Measurements from ENCODE around the gene SH3BP4.

SH3BP4 gene

GRCh38 chr2:234982096-234982834 is 30.4 kb downstream of the SH3BP4 start:
- DNase-seq (ENCODE audit: low read depth): no peak

GRCh38 chr2:234983011-234983726 is 31.4 kb downstream of the SH3BP4 start:
- no peak for DNase-seq (ENCODE audit: low read depth)

GRCh38 chr2:234985608-234986245 is 33.9 kb downstream of the SH3BP4 start:
- no peak for DNase-seq (ENCODE audit: low read depth)

- DNase-seq (ENCODE audit: low read depth): no peak
These were observed 34.6 kb downstream of the SH3BP4 start for GRCh38 chr2:234986390-234986789.

GRCh38 chr2:234986876-234987720 is 35.3 kb downstream of the SH3BP4 start:
- no peak for DNase-seq (ENCODE audit: low read depth)

- DNase-seq (ENCODE audit: low read depth): no peak
These were observed 35.9 kb downstream of the SH3BP4 start for GRCh38 chr2:234987754-234988153.

GRCh38 chr2:234988491-234988890 is 36.7 kb downstream of the SH3BP4 start:
- DNase-seq (ENCODE audit: low read depth): no peak

- DNase-seq (ENCODE audit: low read depth): no peak
These were observed 37.4 kb downstream of the SH3BP4 start for GRCh38 chr2:234989183-234989701.

GRCh38 chr2:234990300-234990699 is 38.5 kb downstream of the SH3BP4 start:
- no peak for DNase-seq (ENCODE audit: low read depth)

- no peak for DNase-seq (ENCODE audit: low read depth)
These were observed 39.5 kb downstream of the SH3BP4 start for GRCh38 chr2:234991290-234991689.

- DNase-seq (ENCODE audit: low read depth): no peak
These were observed 40.0 kb downstream of the SH3BP4 start for GRCh38 chr2:234991793-234992192.

GRCh38 chr2:234992196-234992595 is 40.4 kb downstream of the SH3BP4 start:
- no peak for DNase-seq (ENCODE audit: low read depth)

GRCh38 chr2:234992624-234993349 is 41.0 kb downstream of the SH3BP4 start:
- DNase-seq (ENCODE audit: low read depth): no peak

GRCh38 chr2:234993541-234993981 is 41.7 kb downstream of the SH3BP4 start:
- DNase-seq (ENCODE audit: low read depth): no peak

- DNase-seq (ENCODE audit: low read depth): no peak
These were observed 42.9 kb downstream of the SH3BP4 start for GRCh38 chr2:234994438-234995321.

- no peak for DNase-seq (ENCODE audit: low read depth)
These were observed 43.7 kb downstream of the SH3BP4 start for GRCh38 chr2:234995332-234996068.

- no peak for DNase-seq (ENCODE audit: low read depth)
These were observed 44.5 kb downstream of the SH3BP4 start for GRCh38 chr2:234996069-234996940.

- DNase-seq (ENCODE audit: low read depth): no peak
These were observed 45.1 kb downstream of the SH3BP4 start for GRCh38 chr2:234996941-234997270.

- DNase-seq (ENCODE audit: low read depth): no peak
These were observed 45.6 kb downstream of the SH3BP4 start for GRCh38 chr2:234997389-234997788.

Data from GM04504 (cell line).